Medulla oblongata (tissue), 1 donor: ENCODE measurements around the gene TNFRSF1A.
"Not testable (repeated sequence)": the region's sequence is repeated elsewhere in the genome, so short reads cannot be mapped to it uniquely, and the experiment has no call there.

Experiments
- DNase-seq: peaks from one replicate; pipeline ENCODE4 v3.0.0-alpha.2; 2015; ENCODE audit errors: extremely low spot score

Gene TNFRSF1A

DNA sequence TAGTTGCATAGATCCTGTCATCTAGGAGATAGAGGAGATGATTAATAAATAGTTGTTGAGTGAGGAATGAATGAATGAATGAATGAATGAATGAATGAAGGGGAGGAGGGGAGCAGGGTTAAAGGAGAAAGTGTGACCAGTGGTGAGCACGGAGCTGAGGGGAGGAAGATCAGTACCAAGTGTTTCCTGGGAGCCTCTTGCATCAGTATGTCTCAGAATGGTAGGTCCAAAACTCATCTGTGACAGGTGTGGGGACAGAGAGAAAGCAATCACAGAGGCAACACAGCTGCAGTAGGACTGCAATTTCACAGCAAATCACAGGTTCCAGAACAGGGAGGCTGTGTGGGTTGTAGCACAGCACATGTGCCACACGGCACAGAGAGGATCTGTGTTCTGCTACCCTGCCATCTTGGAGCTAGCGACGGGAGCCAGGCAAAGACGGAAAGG lies 14.5 kb upstream of the TNFRSF1A start:
- no peak for DNase-seq

DNA sequence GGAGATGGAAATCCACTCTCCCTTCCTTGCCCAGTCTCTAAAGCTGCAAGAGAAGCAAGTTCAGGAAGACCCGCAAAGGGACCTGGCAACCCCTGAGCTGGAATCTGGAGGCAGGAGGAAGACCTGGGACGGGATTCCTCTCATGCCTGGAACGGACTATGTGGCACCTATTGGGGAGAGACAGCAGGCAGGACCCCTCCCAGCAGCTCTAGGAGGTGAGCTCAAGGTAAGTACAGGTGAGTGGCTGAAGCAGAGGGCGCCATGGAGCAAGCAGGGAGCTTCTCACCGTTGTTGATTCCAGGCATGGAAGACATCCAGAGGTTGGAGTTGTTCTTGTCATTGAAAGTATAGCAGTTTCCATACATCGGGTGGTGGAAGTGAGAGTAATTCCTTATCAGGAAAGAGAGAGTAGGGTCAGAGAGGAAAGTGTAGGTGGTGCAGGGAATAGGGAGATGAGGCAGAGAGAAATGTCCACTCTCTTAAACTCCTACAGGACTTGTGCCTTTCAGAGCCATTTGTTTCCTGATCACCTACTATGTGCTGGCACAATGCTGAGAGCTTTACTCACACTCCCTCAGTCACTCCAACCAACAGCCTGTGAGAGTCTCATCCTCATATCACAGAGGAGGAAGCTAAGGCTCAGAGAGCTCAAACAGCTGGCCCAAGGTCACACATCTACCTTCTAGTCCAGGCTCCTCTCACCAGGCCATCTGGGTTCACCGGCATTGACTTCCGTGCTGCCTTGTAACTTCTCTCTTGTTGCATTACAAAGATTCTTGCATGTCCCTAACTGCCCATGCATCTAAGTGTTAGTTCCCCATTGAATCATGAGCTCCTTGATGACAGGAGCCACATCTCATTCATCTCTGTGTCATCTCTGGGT lies 13.9 kb upstream of the TNFRSF1A start:
- DNase-seq, result no peak

DNA sequence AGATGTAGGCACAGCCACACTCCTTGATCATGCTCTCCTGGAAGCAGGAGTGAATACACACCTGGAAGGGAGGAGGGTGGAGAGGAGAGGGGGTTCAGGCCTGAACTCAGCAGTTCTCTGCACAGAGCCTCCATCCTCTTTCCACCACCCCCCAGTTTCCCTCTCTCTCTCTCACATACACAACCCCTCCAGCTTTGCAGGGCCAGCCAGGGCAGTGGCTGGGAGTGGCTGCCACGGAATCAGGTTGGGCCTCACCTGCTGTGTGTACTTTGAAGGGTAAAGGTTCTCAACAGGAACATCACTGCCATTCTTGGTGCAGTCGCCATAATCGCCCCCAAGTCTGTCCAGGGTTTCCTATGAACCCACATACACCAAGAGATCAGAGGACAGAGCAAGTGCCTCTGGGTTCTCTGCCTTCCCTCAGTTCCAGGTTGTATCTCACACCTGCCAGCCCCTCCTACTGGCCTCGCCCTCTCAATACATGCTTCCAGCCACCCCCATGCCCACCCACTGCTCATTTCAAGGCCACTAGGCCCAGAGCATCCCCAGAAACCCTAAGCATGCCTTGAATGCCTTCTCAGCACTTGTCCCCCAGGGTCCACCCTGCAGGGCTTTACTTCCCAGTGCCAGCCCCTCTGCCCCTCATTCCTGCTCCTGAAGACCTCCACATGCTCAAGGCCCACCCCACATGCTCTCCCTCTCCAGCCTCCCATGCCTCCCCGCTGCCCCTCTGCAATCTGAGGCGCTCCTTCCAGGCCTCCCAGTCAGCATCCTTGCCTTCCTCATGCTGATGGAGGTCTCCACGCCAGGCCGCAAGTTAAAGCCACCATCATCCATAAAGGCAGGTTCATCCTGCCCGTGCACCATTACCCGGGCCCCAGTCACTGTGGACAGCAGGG lies 12.9 kb upstream of the TNFRSF1A start:
- no peak for DNase-seq

DNA sequence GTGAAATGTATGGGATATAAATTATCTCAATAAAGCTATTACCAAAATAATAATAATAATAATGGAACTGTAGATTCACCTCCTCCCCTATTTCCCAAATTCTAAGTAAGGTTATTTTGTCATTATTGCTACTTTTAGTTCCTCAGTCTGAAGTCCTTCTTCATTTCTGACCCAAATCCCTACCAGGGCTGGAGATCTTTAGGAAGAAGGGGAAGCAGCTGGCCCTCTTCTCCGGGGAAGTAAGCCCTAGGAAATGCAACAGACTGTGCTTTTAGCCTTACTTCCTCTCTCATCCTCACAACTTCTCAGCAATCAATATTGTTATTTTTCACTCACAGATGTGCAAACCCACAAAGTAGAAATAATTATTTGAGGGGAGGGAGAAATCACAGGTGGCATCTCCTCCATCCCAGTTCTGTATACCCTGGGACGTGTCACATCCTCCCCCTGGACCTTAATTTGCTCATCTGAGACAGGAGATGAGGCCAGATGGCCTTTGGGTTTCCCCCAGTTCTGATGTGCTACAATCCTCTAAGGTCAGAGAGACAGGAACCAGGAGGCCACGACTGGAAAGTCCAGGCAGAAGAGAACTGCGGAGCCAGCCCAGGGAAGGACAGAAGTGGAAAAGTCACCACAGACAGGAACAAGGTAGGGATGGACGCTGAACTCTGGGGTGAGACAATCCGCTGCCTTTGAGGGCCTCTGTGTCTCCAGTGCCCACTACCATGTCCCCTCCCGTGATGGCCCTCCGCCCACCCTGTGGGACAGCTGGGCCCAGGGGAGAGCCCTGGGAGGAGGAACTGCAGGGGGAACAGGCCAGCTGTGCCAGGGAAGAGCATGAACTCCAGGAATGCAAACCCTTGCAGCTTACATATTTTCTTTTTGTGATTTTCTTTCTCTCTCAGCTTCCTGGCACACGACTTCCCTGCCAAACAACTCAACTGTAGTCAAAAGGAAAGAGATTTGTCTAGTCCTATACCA lies 10.6 kb upstream of the TNFRSF1A start:
- DNase-seq, result peak; percentile 46

DNA sequence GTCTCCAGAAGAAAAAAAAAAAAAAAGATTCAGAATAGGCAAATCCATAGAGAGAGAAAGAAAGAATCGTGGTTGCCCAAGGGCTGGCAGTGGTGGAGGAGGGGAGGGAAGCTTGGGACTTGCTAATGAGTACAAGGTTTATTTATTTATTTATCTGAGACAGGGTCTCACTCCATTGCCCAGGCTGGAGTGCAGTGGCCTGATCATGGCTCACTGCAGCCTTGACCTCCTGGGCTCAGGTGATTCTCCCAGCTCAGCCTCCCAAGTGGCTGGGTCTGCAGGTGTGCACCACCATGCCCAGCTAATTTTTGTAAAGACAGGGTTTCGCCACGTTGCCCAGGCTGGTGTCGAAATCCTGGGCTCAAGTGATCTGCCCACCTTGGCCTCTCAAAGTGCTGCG lies 9.7 kb upstream of the TNFRSF1A start:
- no peak for DNase-seq

DNA sequence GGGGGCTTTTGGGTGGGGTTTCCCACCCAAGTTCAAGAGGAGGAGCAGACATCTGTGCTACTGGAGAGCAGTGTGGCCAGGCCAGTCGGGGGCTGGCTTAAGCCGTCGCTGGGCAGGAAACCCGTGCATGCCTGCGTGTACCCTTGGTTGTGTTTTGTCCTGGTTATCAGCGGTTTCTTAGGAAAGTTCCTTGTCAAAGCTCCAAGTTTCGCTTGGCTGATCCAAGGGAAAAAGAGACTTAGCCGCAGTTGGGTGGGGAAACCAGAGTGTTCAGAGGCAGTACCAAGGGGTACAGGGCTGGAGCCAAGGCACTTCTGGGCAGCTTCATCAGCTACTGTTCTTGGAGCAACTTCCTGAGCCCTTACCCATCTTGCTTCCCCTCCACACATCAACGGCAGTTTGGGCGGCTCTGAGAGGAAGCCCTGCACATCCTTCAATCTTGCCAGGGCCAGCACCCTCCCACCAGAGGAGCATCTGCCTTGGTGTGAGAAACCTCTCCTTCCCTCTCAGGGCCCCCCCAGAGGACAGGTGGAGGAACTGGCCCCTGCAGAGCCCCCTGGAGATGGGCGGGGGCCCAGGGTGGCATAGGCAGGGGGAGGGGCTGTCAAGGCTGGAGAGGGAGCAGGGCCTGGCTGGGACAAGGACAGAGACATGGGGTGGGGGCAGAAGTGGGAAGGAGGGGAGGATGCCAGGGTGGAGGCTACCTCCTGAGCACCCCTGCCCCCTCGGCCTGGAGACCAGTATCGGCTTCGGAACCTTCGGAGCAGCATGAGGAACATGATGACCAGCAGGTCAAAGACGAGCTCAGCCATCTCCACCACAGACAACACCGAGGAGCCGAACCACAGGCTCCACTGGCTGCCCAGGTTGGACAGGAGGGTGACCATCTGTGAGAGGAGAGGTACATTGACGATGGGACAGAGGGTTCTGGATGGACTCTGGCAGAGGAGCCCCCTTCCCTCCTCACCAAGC lies 5.8 kb upstream of the TNFRSF1A start:
- DNase-seq, result peak; percentile 32

DNA sequence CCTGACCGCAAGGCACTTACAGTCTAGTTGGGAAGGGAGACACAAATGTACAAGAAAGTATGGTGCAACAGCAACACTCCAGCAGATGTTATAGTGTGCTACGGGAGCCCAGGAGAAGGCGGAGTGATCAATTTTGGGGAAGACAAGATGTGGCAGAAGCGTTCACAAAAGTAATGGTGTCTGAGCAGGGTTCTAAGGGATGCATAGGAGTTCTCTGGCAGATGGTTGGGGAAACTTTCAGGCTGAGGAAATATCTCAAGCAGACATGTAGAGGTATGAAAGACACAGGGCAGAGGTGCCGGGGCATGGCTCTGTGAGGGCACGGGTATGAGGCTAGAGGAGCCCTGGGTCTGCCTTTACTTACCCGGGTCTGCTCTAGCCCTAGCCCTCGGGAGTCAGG lies 5.1 kb upstream of the TNFRSF1A start:
- no peak for DNase-seq

DNA sequence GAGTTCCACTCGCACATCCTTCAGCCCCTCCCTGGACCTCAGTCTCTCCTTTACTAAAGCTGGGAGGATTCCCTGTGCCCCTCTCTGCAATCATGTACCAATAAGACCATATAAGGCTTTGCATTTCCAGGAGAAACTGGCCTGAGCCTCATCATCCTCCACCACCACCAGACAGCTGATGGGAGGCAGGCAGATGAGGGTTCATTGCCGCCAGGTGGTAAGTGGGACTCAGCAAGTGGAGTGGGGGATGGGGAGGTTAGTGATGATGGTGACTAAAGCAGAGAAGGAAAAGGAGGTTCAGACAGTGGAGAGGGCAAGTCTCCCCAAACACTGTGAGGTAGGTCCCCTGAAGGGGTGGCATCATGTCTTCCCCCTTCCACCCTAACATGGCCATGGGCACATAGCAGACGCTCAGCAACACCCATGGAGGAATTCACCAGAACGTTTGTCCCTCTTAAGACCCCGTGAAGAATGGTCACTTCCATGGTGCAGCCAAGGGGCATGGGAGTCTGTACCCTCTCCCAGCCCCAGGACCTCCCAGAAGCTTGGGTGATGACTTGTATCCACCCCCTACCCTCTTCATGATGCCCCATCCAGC lies 4.5 kb upstream of the TNFRSF1A start:
- DNase-seq, result no peak

DNA sequence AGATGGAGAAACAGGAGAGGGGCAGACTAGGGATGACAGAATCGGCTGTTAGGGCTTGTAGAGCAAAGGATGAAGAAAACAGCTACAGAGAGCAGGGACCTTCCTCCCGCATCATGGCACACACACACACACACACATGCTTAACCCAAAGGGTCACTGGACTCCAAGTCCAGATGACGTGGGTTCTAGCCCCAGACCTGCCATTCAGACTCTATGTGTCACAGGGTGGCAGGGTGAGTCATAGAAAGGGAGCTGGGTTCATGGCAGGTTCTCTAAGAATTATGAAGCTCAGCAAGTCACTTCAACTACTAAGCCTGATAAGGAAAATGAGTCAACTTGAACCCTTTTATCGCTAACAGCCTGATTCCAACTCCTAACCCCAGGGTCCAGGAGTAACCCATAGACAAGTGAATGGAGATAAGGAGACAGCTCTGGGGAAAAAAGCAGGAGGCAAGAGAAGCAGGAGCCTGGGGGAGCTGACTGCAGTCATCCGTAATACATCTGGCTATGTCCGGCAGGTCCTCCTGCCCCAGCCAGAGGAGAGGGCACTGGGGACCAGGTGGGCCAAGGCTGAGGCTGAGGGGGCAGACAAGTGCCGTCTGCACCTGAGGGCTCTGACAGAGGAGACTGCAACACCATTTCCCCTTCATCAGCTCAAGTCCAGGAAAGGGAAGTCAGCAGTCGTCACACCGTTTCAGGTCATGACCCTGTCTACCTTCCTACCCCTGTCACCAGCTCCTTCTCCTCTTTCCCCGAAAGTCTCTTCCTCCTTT lies 3.6 kb upstream of the TNFRSF1A start:
- DNase-seq, result no peak

DNA sequence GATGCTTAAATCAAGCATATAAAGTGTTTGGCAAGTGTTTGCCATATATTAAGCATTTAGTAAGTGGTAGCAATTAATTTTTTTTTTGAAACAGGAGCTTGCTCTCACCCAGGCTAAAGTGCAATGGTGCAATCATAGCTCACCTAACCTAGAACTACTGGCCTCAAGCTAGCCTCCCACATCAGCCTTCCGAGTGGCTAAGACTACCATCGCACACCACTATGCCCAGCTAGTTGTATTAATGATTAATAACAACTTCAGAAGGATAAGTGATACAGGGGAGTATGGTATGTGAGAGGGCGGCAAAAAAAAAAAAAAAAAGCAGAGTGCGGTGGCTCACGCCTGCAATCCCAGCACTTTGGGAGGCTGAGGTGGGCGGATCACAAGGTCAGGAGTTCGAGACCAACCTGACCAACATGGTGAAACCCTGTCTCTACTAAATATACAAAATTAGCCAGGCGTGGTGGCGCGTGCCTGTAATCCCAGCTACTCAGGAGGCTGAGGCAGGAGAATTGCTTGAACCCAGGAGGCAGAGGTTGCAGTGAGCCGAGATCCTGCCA lies 2.3 kb upstream of the TNFRSF1A start:
- not testable (repeated sequence) for DNase-seq

DNA sequence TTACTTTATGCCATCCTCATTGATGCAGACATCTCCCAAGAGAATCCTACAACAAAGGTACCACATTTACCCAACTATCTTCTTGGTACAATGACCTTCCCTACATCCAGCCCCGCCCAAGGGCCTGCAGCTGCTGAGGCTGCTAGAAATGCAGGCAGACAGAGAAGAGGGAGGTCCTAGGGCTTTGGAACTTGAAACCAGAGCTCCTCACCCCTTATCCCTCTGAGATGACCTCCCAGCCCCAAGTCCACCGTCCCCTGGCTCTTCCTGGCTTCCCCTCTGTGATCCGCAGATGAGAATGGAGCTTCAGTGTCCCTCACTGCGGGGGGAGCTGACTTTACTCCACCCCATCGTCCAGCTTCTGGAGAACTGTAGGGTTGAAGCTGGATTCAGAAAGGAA lies 1.6 kb upstream of the TNFRSF1A start:
- no peak for DNase-seq

DNA sequence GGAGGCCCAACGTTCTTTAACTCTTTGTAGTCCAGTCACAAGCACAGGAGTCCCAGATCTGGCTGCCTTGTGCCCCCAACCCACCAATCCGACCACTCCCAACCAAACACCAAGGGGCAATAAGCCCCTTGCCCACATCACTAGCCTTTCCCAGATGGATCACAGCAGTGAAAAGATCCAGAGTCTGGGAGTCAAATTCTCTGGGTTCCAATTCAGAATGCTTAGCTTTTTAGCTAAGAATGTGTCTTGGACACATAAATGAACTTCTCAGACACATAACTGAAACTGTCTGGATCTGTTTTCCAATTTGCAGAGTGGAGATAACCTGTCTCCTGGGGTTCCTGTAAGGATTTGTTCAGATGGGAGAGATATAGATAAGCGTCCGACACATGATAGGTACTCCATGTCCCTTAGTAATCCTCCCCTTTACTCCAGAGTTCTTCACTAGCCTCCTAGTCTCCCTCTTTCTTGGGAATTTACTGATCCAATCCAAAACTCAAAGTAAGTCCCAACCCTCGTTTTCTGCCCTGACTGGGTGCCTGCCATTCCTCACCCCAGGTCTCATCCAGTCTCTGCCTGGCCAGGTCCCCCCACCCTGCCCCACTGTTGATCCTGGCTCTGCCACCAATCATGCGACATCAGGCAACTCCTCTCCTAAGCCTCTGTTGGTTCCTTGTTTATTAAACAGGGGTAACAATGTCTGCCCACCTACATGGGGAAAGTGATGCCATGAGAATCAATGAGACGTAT lies 439 bp upstream of the TNFRSF1A start:
- DNase-seq, result no peak

DNA sequence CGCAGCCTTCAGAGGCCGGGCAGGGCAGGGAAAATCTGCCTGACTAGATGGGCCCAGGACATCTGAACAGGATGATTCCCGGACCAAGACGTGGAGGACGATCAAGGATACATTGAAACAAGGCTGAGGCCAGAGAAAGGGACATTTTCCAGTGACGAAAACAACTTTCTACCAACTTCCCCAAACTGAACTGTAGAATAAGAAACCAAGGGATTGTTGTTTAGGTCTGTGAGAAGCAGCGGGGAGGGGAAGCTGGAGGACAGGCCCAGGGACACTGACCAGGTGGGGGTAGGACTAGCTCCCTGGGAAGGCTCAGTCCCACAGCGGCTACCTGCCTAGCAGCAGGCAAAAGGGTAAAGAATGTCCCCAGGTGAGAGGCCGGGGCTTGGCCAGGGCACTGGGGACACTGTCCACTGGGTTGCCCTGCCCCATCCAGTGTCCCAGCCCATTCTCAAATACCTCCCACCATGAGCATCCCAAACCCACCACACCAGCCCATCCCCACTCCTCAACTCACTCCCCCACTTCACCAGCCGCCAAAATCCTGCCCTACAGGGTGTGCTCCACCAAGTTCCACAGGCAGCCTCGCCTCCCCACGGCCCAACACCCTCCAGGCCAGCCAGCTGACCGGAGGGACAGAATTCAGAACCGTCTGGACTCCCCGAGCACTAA lies 995 bp downstream of the TNFRSF1A start:
- peak; percentile 51 for DNase-seq

DNA sequence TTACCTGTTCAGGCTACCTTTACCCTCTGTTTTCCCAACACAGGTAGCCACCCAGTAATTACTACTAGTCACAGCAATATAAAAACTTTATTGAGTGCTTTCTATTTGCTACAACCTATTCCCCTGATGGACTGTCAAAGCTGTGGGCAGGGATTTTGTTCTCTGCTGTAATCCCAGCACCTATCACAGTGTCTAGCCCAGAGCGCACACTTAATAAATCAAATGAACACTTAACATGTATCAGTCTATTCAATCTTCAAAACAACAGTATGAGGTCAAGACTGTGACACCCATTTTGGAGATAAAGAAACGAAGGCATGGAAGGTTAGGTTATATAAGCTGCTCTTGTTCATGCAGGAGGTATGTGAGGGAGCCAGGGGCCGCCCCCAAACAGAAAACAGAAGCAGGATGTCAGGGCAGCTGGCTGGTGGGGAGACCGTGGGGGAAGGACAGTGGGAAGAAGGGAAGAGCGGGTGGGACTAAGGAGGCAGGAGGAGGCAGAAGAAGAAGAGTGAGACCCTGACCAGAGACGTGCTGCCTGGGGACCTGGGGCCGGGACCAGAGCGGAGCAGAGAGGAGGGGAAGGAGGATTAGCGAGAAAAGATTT lies 1.7 kb downstream of the TNFRSF1A start:
- no peak for DNase-seq

DNA sequence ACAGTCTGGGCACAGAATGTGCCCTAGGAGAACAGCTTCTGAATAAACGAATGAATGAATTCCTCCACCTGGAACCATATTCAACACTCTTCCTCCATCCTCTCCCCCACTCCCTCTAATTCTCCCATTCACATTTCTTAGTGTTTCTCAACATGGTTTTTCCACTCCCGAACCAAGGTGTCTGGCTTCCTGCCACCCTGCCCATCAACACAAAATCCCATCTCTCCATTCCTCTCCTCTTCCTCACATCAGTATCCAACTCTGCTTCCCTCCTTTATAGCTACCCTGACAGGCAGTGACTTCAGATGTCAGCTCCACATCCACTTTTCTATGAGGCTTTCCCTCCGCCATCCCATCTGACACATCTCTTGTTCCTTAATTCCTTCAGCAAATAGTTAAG lies 2.9 kb downstream of the TNFRSF1A start:
- DNase-seq, result no peak

DNA sequence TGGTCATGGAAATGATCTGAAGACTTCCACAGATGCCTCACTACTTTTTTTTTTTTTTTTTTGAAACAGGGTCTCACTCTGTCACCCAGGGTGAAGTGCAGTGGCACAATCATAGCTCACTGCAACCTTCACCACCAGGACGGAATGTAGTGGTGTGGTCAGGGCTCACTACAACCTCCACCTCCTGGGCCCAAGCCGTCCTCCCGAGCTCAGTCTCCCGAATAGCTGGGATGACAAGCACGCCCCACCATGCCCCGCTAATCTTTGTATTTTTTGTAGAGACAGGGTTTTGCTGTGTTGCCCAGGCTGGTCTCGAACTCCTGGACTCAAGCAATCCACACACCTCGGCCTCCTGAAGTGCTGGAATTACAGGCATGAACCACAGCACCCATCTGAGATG lies 3.3 kb downstream of the TNFRSF1A start:
- DNase-seq, result not testable (repeated sequence)

DNA sequence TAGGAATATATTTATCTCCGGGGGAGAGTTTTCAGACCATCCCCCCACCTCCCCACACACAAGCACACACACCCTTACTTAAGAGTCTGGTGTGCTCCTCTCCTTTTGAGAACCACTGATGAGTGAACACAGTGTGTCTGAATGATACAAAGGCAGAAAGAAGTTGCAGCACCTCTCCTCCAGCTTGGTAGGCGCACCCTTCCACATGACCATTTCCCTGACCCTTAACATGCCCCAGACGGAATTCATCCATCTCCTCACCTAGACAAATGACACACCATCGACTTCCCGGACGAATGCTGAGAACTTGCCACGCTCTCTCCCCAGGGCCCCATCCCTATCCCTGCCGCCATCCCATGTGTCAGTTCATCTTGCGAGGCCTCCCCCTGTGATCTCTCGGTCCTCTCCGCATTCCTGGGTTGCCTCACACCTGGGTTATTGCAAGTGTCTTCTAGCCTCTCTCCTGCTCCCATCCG lies 3.9 kb downstream of the TNFRSF1A start:
- no peak for DNase-seq
